ENCODE measurements around the gene HCN4. TPM values are rescaled to one million over a fixed set of nuclear protein-coding genes. Genes with fewer than 3 reads are reported as not detected.
"Not testable (repeated sequence)": the region's sequence is repeated elsewhere in the genome, so short reads cannot be mapped to it uniquely, and the experiment has no call there.

HCN4 gene
- total and polyA plus RNA-seq, 2 experiments from 2014 or later = 2.4 to 10.6 TPM

- TF ChIP-seq, protein P1, sequence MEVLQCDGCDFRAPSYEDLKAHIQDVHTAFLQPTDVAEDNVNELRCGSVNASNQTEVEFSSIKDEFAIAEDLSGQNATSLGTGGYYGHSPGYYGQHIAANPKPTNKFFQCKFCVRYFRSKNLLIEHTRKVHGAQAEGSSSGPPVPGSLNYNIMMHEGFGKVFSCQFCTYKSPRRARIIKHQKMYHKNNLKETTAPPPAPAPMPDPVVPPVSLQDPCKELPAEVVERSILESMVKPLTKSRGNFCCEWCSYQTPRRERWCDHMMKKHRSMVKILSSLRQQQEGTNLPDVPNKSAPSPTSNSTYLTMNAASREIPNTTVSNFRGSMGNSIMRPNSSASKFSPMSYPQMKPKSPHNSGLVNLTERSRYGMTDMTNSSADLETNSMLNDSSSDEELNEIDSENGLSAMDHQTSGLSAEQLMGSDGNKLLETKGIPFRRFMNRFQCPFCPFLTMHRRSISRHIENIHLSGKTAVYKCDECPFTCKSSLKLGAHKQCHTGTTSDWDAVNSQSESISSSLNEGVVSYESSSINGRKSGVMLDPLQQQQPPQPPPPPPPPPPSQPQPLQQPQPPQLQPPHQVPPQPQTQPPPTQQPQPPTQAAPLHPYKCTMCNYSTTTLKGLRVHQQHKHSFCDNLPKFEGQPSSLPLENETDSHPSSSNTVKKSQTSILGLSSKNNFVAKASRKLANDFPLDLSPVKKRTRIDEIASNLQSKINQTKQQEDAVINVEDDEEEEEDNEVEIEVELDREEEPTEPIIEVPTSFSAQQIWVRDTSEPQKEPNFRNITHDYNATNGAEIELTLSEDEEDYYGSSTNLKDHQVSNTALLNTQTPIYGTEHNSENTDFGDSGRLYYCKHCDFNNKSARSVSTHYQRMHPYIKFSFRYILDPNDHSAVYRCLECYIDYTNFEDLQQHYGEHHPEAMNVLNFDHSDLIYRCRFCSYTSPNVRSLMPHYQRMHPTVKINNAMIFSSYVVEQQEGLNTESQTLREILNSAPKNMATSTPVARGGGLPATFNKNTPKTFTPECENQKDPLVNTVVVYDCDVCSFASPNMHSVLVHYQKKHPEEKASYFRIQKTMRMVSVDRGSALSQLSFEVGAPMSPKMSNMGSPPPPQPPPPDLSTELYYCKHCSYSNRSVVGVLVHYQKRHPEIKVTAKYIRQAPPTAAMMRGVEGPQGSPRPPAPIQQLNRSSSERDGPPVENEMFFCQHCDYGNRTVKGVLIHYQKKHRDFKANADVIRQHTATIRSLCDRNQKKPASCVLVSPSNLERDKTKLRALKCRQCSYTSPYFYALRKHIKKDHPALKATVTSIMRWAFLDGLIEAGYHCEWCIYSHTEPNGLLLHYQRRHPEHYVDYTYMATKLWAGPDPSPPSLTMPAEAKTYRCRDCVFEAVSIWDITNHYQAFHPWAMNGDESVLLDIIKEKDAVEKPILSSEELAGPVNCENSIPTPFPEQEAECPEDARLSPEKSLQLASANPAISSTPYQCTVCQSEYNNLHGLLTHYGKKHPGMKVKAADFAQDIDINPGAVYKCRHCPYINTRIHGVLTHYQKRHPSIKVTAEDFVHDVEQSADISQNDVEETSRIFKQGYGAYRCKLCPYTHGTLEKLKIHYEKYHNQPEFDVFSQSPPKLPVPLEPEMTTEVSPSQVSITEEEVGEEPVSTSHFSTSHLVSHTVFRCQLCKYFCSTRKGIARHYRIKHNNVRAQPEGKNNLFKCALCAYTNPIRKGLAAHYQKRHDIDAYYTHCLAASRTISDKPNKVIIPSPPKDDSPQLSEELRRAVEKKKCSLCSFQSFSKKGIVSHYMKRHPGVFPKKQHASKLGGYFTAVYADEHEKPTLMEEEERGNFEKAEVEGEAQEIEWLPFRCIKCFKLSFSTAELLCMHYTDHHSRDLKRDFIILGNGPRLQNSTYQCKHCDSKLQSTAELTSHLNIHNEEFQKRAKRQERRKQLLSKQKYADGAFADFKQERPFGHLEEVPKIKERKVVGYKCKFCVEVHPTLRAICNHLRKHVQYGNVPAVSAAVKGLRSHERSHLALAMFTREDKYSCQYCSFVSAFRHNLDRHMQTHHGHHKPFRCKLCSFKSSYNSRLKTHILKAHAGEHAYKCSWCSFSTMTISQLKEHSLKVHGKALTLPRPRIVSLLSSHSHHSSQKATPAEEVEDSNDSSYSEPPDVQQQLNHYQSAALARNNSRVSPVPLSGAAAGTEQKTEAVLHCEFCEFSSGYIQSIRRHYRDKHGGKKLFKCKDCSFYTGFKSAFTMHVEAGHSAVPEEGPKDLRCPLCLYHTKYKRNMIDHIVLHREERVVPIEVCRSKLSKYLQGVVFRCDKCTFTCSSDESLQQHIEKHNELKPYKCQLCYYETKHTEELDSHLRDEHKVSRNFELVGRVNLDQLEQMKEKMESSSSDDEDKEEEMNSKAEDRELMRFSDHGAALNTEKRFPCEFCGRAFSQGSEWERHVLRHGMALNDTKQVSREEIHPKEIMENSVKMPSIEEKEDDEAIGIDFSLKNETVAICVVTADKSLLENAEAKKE (CRISPR knock-in tag; IDR thresholded peaks at IDR 0.05) = no peak
- TF ChIP-seq CREB1 (CRISPR knock-in tag; IDR thresholded peaks at IDR 0.05; ENCODE audit: low read depth) = no peak
- no peak for TF ChIP-seq STAT1 (IDR thresholded peaks at IDR 0.05; ENCODE audit: unreplicated experiment)
- TF ChIP-seq POLR2AphosphoS5 (IDR thresholded peaks at IDR 0.05; ENCODE audit: low read depth) = no peak
- TF ChIP-seq EZH2 (IDR thresholded peaks at IDR 0.05; ENCODE audit: low read depth, unreplicated experiment) = no peak
- TF ChIP-seq ZNF331 (CRISPR knock-in tag; IDR thresholded peaks at IDR 0.05; ENCODE audit: low read depth) = no peak
- no peak for TF ChIP-seq EZH2phosphoT487 (IDR thresholded peaks at IDR 0.05; ENCODE audit: unreplicated experiment)
- TF ChIP-seq NANOG (IDR thresholded peaks at IDR 0.05; ENCODE audit: borderline replicate concordance) = no peak
- no peak for TF ChIP-seq ZNF114 (CRISPR knock-in tag; IDR thresholded peaks at IDR 0.05)
Observed at GRCh38 chr15:73303636-73304035, 65.1 kb downstream of the HCN4 start (continued).

DNA sequence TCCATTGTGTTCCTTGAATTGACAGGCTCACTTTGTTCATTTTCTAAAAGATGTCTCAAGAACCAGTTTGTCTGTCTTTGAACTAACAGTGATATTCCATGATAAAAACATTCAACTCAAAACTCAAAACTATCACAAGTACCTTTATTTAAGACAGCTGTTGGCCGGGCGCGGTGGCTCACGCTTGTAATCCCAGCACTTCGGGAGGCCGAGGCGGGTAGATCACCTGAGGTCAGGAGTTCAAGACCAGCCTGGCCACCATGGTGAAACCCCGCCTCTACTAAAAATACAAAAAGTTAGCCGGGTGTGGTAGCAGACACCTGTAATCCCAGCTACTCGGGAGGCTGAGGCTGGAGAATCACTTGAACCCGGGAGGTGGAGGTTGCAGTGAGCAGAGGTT, 68.5 kb downstream of the HCN4 start:
- DNase-seq (ENCODE audit: low spot score); H2AFZ ChIP-seq; H3K4me1 ChIP-seq (ENCODE audit: insufficient read depth); H3K9me3 Mint-ChIP-seq; H4K20me1 ChIP-seq (replicated peaks; ENCODE audit: insufficient read depth); H3K27me3 Mint-ChIP-seq (ENCODE audit: insufficient read depth, low read depth, poor library complexity); ATAC-seq; H3K27me3 ChIP-seq (ENCODE audit: insufficient read depth); H3K4me3 ChIP-seq; H3K79me2 ChIP-seq (replicated peaks; ENCODE audit: insufficient read depth); H3K27ac Mint-ChIP-seq; H3K4me3 Mint-ChIP-seq; H3K4me2 ChIP-seq; H3K9me2 ChIP-seq (ENCODE audit: insufficient read depth); H3K27ac ChIP-seq (ENCODE audit: low read depth); H3F3A ChIP-seq (replicated peaks; ENCODE audit: low read depth); H3K4me1 Mint-ChIP-seq: not testable (repeated sequence)
- H3K36me3 Mint-ChIP-seq (ENCODE audit: low read depth) = peaks cover 26% of the 10 kb centered on the region
- peaks cover 13% of the 10 kb centered on the region for H3K36me3 ChIP-seq (ENCODE audit: insufficient read depth)

All from GM23338 (cell line).